ENCODE data around the gene PSG7.

DNA sequence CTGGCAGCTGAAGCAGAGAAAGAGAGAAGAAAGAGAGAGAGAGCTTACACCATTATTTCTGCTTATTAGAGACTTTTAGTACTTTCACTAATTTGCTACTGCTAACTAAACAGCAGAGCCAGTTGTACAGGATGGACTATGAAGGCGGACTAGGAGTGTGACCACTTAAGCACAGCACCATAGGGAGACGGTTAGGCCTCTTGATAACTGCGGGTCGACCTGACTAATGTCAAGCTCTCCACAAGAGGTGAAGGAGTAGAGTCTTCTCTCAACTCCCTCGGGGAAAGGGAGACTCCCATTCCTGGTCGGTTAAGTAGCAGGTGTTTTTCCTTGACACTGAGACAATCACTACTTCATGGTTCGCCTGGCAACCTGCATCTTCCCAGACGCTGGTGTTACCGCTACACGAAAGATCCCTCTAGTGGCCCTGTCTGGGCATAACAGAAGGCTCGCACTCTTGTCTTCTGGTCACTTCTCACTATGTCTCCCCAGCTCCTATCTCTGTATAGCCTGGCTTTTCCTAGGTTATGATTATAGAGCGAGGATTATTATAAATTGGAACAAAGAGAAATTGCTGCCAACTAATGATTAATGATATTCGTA is 5.3 kb upstream of the PSG7 start:
- TF ChIP-seq, protein P1, sequence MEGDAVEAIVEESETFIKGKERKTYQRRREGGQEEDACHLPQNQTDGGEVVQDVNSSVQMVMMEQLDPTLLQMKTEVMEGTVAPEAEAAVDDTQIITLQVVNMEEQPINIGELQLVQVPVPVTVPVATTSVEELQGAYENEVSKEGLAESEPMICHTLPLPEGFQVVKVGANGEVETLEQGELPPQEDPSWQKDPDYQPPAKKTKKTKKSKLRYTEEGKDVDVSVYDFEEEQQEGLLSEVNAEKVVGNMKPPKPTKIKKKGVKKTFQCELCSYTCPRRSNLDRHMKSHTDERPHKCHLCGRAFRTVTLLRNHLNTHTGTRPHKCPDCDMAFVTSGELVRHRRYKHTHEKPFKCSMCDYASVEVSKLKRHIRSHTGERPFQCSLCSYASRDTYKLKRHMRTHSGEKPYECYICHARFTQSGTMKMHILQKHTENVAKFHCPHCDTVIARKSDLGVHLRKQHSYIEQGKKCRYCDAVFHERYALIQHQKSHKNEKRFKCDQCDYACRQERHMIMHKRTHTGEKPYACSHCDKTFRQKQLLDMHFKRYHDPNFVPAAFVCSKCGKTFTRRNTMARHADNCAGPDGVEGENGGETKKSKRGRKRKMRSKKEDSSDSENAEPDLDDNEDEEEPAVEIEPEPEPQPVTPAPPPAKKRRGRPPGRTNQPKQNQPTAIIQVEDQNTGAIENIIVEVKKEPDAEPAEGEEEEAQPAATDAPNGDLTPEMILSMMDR (conservative IDR thresholded peaks at IDR 0.05) = peak; percentile 51
- no peak for TF ChIP-seq ZFX (IDR thresholded peaks at IDR 0.05)
